Neural cell (in vitro differentiated cells): ENCODE data around the gene EDRF1. TPM values are rescaled to one million over a fixed set of nuclear protein-coding genes. Genes with fewer than 3 reads are reported as not detected.

Source experiments
- H2AFZ ChIP-seq: fragments of 200-600, 300-800 bp; sonication (generic), shearing (Covaris generic); 2 replicates; pipeline ENCODE4 v1.6.0; 2014; ENCODE audit warnings: low read depth, mild to moderate bottlenecking, antibody characterized with exemption, low read length, moderate library complexity
- H3F3A ChIP-seq: fragments of 200-600 bp; shearing (Covaris generic); 2 replicates; pipeline ENCODE4 v1.6.1; 2016; ENCODE audit warnings: mild to moderate bottlenecking, moderate library complexity, mixed read lengths, antibody characterized with exemption, low read length; ENCODE audit not compliant: insufficient read depth, poor library complexity, severe bottlenecking
- H3K27ac ChIP-seq: fragments of 200-600, 300-800 bp; sonication (generic), shearing (Covaris generic); 2 replicates; pipeline ENCODE4 v1.5.1; 2014; ENCODE audit warnings: mild to moderate bottlenecking, low read length, moderate library complexity
- H3K27me3 ChIP-seq: fragments of 300-800, 200-600 bp; sonication (generic), shearing (Covaris generic); 2 replicates; pipeline ENCODE4 v1.6.0; 2014; ENCODE audit warnings: mild to moderate bottlenecking, low read depth, low read length, moderate library complexity; ENCODE audit not compliant: insufficient read depth
- H3K36me3 ChIP-seq: fragments of 300-800, 200-600 bp; sonication (generic), shearing (Covaris generic); 2 replicates; pipeline ENCODE4 v1.5.1; 2014; ENCODE audit warnings: mild to moderate bottlenecking, antibody characterized with exemption, low read length, moderate library complexity; ENCODE audit not compliant: insufficient read depth
- H3K4me2 ChIP-seq: fragments of 300-800, 200-600 bp; sonication (generic), shearing (Covaris generic); 2 replicates; pipeline ENCODE4 v1.6.0; 2014; ENCODE audit warnings: mild to moderate bottlenecking, low read length
- H3K4me3 ChIP-seq: fragments of 300-800, 200-600 bp; sonication (generic), shearing (Covaris generic); 2 replicates; pipeline ENCODE4 v1.5.1; 2014; ENCODE audit warnings: mild to moderate bottlenecking, low read length, moderate library complexity
- H3K79me2 ChIP-seq: fragments of 200-600 bp; shearing (Covaris generic); replicated peaks from 2 replicates; pipeline ENCODE4 v1.6.0; 2014; ENCODE audit warnings: mild to moderate bottlenecking, low read length, moderate library complexity; ENCODE audit not compliant: insufficient read depth
- H3K9ac ChIP-seq: fragments of 300-800, 200-600 bp; sonication (generic), shearing (Covaris generic); 2 replicates; pipeline ENCODE4 v1.6.1; 2016; ENCODE audit warnings: mild to moderate bottlenecking, low read length, mixed read lengths
- H3K9me2 ChIP-seq: fragments of 200-600 bp; shearing (Covaris generic); 2 replicates; pipeline ENCODE4 v1.6.1; 2016; ENCODE audit warnings: mild to moderate bottlenecking, low read length, mixed read lengths; ENCODE audit not compliant: insufficient read depth
- H3K9me3 ChIP-seq: fragments of 200-600, 300-800 bp; sonication (generic), shearing (Covaris generic); 2 replicates; pipeline ENCODE4 v1.6.1; 2016; ENCODE audit warnings: mild to moderate bottlenecking, mixed run types, low read length, moderate library complexity, mixed read lengths
- H4K20me1 ChIP-seq: fragments of 200-600 bp; shearing (Covaris generic); 2 replicates; pipeline ENCODE4 v1.6.1; 2016; ENCODE audit warnings: mild to moderate bottlenecking, mixed run types; ENCODE audit not compliant: insufficient read depth
- EP300 ChIP-seq: fragments of 450-650 bp; conservative IDR thresholded peaks from 2 replicates; pipeline ENCODE4 v1.6.1; 2014; ENCODE audit warnings: antibody characterized with exemption, mild to moderate bottlenecking, moderate library complexity; ENCODE audit not compliant: poor library complexity, severe bottlenecking
- EZH2 ChIP-seq: fragments of 200-600, 300-800 bp; shearing (Covaris generic), sonication (generic); IDR thresholded peaks from 2 replicates; pipeline ENCODE4 v1.6.1; 2014; ENCODE audit warnings: antibody characterized with exemption, low read length, borderline replicate concordance, mild to moderate bottlenecking; ENCODE audit not compliant: insufficient read depth, poor library complexity, severe bottlenecking
- MXI1 ChIP-seq: fragments of 450-650 bp; conservative IDR thresholded peaks from 2 replicates; pipeline ENCODE4 v1.6.1; 2014; ENCODE audit warnings: antibody characterized with exemption, mild to moderate bottlenecking; ENCODE audit not compliant: poor library complexity, severe bottlenecking
- POLR2AphosphoS5 ChIP-seq: IDR thresholded peaks from 2 replicates; pipeline ENCODE4 v1.6.1; 2012
- RAD21 ChIP-seq: fragments of 450-650 bp; conservative IDR thresholded peaks from 2 replicates; pipeline ENCODE4 v1.6.1; 2014; ENCODE audit warnings: antibody characterized with exemption, mild to moderate bottlenecking, moderate library complexity
- SMC3 ChIP-seq: fragments of 450-650 bp; conservative IDR thresholded peaks from 2 replicates; pipeline ENCODE4 v1.6.1; 2014; ENCODE audit warnings: antibody characterized with exemption, mild to moderate bottlenecking, moderate library complexity; ENCODE audit not compliant: poor library complexity
- TAF1 ChIP-seq: IDR thresholded peaks from 2 replicates; pipeline ENCODE4 v1.6.1; 2012; ENCODE audit warnings: low read depth
- polyA plus RNA-seq: library from polyadenylated mRNA; depleted of rRNA; stranded (reverse); fragments of >200 nt; gene quantifications from 2 replicates; pipeline ENCODE4 v1.2.3, GENCODE V29; 2014
- TF ChIP-seq, protein P1 (sequence below): fragments of 450-650 bp; IDR thresholded peaks from 2 replicates; pipeline ENCODE4 v1.5.1; 2014; ENCODE audit warnings: antibody characterized with exemption, mild to moderate bottlenecking, moderate library complexity; ENCODE audit not compliant: poor library complexity, severe bottlenecking
- TF ChIP-seq, protein P2 (sequence below): IDR thresholded peaks from 2 replicates; pipeline ENCODE4 v1.6.1; 2012; ENCODE audit warnings: borderline replicate concordance

EDRF1 gene
- polyA plus RNA-seq, 1 donor from 2014 or later = 54.1 TPM

DNA sequence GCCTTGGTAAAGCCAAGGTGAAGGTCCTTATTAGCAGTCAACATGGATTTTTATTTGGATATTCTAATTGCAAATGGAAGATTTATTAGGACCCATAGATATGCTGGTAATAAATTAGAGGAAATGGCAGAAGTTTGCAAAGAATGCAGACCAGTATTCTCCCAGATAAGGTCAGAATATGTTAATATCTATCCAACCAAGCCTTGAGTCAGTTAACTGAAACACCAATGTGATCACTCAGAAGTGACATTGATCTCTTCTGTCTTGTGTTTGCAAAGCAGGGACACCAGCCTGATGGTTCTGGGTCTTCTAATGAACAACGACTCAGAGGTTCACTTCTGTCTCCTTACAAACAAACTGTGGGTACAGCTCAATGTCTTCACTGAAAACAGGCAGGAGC, 82.1 kb downstream of the EDRF1 start:
- Histone ChIP-seq H3K4me2 (no peak overlapping the region), H3K27ac (no peak overlapping the region), H3K9ac (no peak overlapping the region), H2AFZ (no peak overlapping the region), H3K9me2 (no peaks in the 10 kb centered on the region), H3K9me3 (no peaks in the 10 kb centered on the region), H4K20me1 (no peaks in the 10 kb centered on the region), H3K79me2 (no peaks in the 10 kb centered on the region), H3K36me3 (no peaks in the 10 kb centered on the region), H3K27me3 (no peaks in the 10 kb centered on the region), H3K4me3 (no peak overlapping the region), H3F3A (no peaks in the 10 kb centered on the region)
- TF ChIP-seq SMC3 = no peak
- TF ChIP-seq, protein P1, sequence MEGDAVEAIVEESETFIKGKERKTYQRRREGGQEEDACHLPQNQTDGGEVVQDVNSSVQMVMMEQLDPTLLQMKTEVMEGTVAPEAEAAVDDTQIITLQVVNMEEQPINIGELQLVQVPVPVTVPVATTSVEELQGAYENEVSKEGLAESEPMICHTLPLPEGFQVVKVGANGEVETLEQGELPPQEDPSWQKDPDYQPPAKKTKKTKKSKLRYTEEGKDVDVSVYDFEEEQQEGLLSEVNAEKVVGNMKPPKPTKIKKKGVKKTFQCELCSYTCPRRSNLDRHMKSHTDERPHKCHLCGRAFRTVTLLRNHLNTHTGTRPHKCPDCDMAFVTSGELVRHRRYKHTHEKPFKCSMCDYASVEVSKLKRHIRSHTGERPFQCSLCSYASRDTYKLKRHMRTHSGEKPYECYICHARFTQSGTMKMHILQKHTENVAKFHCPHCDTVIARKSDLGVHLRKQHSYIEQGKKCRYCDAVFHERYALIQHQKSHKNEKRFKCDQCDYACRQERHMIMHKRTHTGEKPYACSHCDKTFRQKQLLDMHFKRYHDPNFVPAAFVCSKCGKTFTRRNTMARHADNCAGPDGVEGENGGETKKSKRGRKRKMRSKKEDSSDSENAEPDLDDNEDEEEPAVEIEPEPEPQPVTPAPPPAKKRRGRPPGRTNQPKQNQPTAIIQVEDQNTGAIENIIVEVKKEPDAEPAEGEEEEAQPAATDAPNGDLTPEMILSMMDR = no peak
- no peak for TF ChIP-seq EZH2
- TF ChIP-seq, protein P2, sequence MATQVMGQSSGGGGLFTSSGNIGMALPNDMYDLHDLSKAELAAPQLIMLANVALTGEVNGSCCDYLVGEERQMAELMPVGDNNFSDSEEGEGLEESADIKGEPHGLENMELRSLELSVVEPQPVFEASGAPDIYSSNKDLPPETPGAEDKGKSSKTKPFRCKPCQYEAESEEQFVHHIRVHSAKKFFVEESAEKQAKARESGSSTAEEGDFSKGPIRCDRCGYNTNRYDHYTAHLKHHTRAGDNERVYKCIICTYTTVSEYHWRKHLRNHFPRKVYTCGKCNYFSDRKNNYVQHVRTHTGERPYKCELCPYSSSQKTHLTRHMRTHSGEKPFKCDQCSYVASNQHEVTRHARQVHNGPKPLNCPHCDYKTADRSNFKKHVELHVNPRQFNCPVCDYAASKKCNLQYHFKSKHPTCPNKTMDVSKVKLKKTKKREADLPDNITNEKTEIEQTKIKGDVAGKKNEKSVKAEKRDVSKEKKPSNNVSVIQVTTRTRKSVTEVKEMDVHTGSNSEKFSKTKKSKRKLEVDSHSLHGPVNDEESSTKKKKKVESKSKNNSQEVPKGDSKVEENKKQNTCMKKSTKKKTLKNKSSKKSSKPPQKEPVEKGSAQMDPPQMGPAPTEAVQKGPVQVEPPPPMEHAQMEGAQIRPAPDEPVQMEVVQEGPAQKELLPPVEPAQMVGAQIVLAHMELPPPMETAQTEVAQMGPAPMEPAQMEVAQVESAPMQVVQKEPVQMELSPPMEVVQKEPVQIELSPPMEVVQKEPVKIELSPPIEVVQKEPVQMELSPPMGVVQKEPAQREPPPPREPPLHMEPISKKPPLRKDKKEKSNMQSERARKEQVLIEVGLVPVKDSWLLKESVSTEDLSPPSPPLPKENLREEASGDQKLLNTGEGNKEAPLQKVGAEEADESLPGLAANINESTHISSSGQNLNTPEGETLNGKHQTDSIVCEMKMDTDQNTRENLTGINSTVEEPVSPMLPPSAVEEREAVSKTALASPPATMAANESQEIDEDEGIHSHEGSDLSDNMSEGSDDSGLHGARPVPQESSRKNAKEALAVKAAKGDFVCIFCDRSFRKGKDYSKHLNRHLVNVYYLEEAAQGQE = no peak
- no peak for TF ChIP-seq RAD21
- no peak for TF ChIP-seq MXI1
- TF ChIP-seq TAF1 = no peak
- no peak for TF ChIP-seq EP300
- TF ChIP-seq POLR2AphosphoS5 = no peak

DNA sequence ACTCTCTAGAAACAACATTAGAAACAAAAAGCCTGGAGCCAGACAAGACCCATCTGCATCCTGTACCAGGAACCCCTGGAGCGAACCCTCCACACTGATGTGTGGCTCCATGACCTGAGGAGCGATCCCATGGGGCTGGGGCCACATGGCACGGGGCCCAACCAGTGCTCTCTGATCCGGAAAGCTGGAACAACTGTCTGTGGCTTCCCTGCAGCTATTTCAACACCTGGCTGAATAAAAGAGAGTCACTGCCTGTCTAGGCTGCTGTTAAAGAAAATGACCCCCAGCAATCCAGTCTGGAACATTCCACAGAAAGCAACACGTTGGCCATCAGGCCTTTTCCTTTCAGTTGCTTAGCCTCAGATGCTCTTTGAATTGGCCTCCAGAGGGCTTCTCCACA, 82.6 kb downstream of the EDRF1 start:
- H3K79me2 ChIP-seq = no peaks in the 10 kb centered on the region
- no peak overlapping the region for H3K4me2 ChIP-seq
- no peaks in the 10 kb centered on the region for H3K9me3 ChIP-seq
- no peak overlapping the region for H3K9ac ChIP-seq
- H3K27ac ChIP-seq = no peak overlapping the region
- no peaks in the 10 kb centered on the region for H3K27me3 ChIP-seq
- no peaks in the 10 kb centered on the region for H4K20me1 ChIP-seq
- no peaks in the 10 kb centered on the region for H3K9me2 ChIP-seq
- H3F3A ChIP-seq = no peaks in the 10 kb centered on the region
- no peak overlapping the region for H3K4me3 ChIP-seq
- no peak overlapping the region for H2AFZ ChIP-seq
- no peaks in the 10 kb centered on the region for H3K36me3 ChIP-seq
- TF ChIP-seq RAD21 (no peak), MXI1 (no peak), POLR2AphosphoS5 (no peak), EP300 (no peak), EZH2 (no peak), SMC3 (no peak), TAF1 (no peak)
- TF ChIP-seq, protein P1 = no peak
